ENCODE data around the gene ELOVL6. TPM values are rescaled to one million over a fixed set of nuclear protein-coding genes. Genes with fewer than 3 reads are reported as not detected.

ELOVL6 gene
- total and polyA plus RNA-seq, 2 of the 4 experiments (the other 2 are of a cell fraction) = 17.9 to 19.0 TPM

DNA sequence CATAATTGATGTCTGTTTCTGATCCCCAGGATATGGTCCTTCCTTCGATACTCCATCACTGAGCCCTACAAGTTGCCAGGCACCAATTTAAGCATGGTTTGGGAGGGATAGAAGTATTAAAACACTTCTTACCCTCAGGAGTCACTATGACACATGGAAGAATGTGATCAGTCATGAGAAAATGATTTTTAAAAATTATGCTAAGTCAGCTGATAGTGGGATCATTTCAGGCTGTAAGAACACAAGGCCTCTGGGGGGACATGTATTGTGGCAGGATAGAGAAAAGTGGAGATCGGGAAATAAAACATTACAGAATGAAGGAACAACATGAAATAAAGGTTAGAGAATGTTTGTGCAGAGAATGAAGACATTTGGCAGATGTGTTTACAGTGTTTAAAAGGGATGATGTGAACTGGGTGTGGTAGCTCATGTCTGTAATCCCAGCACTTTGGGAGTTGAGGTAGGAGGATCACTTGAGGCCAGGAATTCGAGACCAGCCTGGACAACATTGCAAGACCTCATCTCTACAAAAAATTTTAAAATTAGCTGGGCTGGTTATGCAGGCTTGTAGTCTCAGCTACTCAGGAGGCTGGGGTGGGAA, 64.0 kb downstream of the ELOVL6 start:
- no peak overlapping the region for H3K23ac ChIP-seq (ENCODE audit: low read depth, low read length)
- H3K9ac ChIP-seq (ENCODE audit: low read depth, low read length) = no peak overlapping the region
- no peaks in the 10 kb centered on the region for H3K36me3 ChIP-seq (ENCODE audit: control insufficient read depth, insufficient read depth, low read length)
- H3K27ac ChIP-seq (ENCODE audit: insufficient read depth, low read length) = no peak overlapping the region
- CTCF ChIA-PET = no interaction called here
- H2BK15ac ChIP-seq (ENCODE audit: low read depth, low read length) = no peak overlapping the region
- H3K27me3 ChIP-seq (ENCODE audit: control insufficient read depth, insufficient read depth, low read length) = no peaks in the 10 kb centered on the region
- H2BK20ac ChIP-seq (ENCODE audit: low read depth, low read length) = no peak overlapping the region
- 0 out of 2 replicates have a peak, but pooled peaks cover 2% of the 10 kb centered on the region for H3K4me1 ChIP-seq (ENCODE audit: control insufficient read depth, insufficient read depth, low read length)
- H2AFZ ChIP-seq (replicated peaks; ENCODE audit: low read length, poor library complexity) = no peak overlapping the region
- no peak overlapping the region for H2BK120ac ChIP-seq (ENCODE audit: low read depth, low read length)
- intact Hi-C loops (cut with micrococcal nuclease) = no loop called here
- whole genome bisulfite sequencing, 2 experiments (ENCODE audit: extremely low coverage in 2 of 2, insufficient read length in 1 of 2) = 71% methylated on average over 1 of the region's 3 CpGs; no CpG with 5 or more reads in 1 of the 2 experiments
- no TSS peak for BruUV-seq (replicated peaks)
- no peak overlapping the region for H2AK5ac ChIP-seq (ENCODE audit: low read depth, low read length)
- H3K14ac ChIP-seq (replicated peaks; ENCODE audit: low read depth, low read length) = no peak overlapping the region
- no peaks in the 10 kb centered on the region for H3K9me1 ChIP-seq (ENCODE audit: insufficient read depth, low read length)
- dilution Hi-C loops (cut with HindIII; ENCODE audit: low sequenced_read_pairs, unreplicated experiment) = no loop called here
- H3K4me2 ChIP-seq (ENCODE audit: low read depth, low read length) = no peak overlapping the region
- H3K4me3 ChIP-seq (ENCODE audit: insufficient read depth, low read depth, low read length) = no peak overlapping the region
- H4K91ac ChIP-seq (ENCODE audit: insufficient read depth, low read depth, low read length) = no peak overlapping the region
- H3K4ac ChIP-seq (ENCODE audit: low read depth, low read length) = no peak overlapping the region
- peak; percentile 82 for TF ChIP-seq MAFK (IDR thresholded peaks at IDR 0.05; ENCODE audit: low read depth, low read length)
- no peak for TF ChIP-seq MXI1 (IDR thresholded peaks at IDR 0.05; ENCODE audit: borderline replicate concordance, low read depth, low read length)
- H3K18ac ChIP-seq (ENCODE audit: low read depth, low read length) = no peak overlapping the region
- DNase-seq (no peak), ATAC-seq (ENCODE audit: low read depth) (no peak; the same call in 1 of the 2 replicates)
- no peak overlapping the region for H2BK5ac ChIP-seq (ENCODE audit: low read depth, low read length, poor library complexity, severe bottlenecking)
- H2AK9ac ChIP-seq (replicated peaks; ENCODE audit: low read depth, low read length, poor library complexity) = no peak overlapping the region
- H3K56ac ChIP-seq (ENCODE audit: extremely low read depth, insufficient read depth, low read length) = no peak overlapping the region
- in situ Hi-C loops (cut with MboI; ENCODE audit: low sequenced_read_pairs) = no loop called here
- peaks cover 0 to 5% of the 10 kb centered on the region in 2 experiments; a peak in 1 of 4 replicates for H3K79me1 ChIP-seq (ENCODE audit: low read depth in 1 of 2, low read length in 2 of 2)
- H4K20me1 ChIP-seq (ENCODE audit: insufficient read depth, low read length) = no peaks in the 10 kb centered on the region
- no peaks in the 10 kb centered on the region for H3K9me3 ChIP-seq (ENCODE audit: control insufficient read depth, insufficient read depth, low read length)
- no peak overlapping the region for H4K8ac ChIP-seq (ENCODE audit: low read depth in 2 of 2, low read length in 2 of 2)
- H4K5ac ChIP-seq (ENCODE audit: low read depth, low read length) = no peak overlapping the region
- POLR2A ChIA-PET (ENCODE audit: unreplicated experiment) = no interaction called here
